GM12873 (cell line): ENCODE measurements around the gene LRRC19.

ENCODE experiments used
- CTCF ChIP-seq: IDR thresholded peaks from 2 replicates; pipeline ENCODE4 v1.5.1; 2012; ENCODE audit warnings: low read depth, mild to moderate bottlenecking, moderate library complexity, low read length, control low read depth; ENCODE audit not compliant: insufficient read depth; ENCODE audit errors: missing control alignments

LRRC19 gene

GRCh38 chr9:26945591-26945990, 59.9 kb downstream of the LRRC19 start:
- TF ChIP-seq CTCF, result no peak
